Lung (tissue), 12 donors: ENCODE data around the gene ARRDC3. TPM values are rescaled to one million over a fixed set of nuclear protein-coding genes. Genes with fewer than 3 reads are reported as not detected.

Experiments
- ATAC-seq: fragments of 200-7000 bp; cut with Tn5 transposase; one replicate; pipeline ENCODE4 v1.9.1; 2020; ENCODE audit warnings: moderate number of reproducible peaks; ENCODE audit not compliant: insufficient read depth, low FRiP score
- DNase-seq, 3 donors: peaks; one replicate each; pipeline ENCODE4 v3.0.0-alpha.2; 2013 to 2017
- H3K27ac ChIP-seq, 2 donors: one replicate each; pipeline ENCODE4 v1.5.1; 2013; ENCODE audit warnings: mild to moderate bottlenecking in 2 of 2, moderate library complexity in 2 of 2, control low read depth in 1 of 2, inconsistent platforms in 1 of 2, low read depth in 1 of 2, low read length in 1 of 2
- H3K27me3 ChIP-seq, 3 donors: one replicate each; pipeline ENCODE4 v1.5.1; 2013; ENCODE audit warnings: low read length in 2 of 3; ENCODE audit not compliant: control insufficient read depth in 3 of 3, insufficient read depth in 3 of 3
- H3K36me3 ChIP-seq, 4 donors: one replicate each; pipeline ENCODE4 v1.5.1; 2013; ENCODE audit warnings: low read length in 4 of 4, mild to moderate bottlenecking in 1 of 4, moderate library complexity in 1 of 4; ENCODE audit not compliant: control insufficient read depth in 4 of 4, insufficient read depth in 4 of 4
- H3K4me1 ChIP-seq, 5 donors: one replicate each; pipeline ENCODE4 v1.5.1; 2013; ENCODE audit warnings: low read length in 5 of 5, mild to moderate bottlenecking in 2 of 5, moderate library complexity in 1 of 5; ENCODE audit not compliant: control insufficient read depth in 5 of 5, insufficient read depth in 5 of 5
- H3K4me3 ChIP-seq: one replicate; pipeline ENCODE4 v1.5.1; 2013; ENCODE audit warnings: mild to moderate bottlenecking, control low read depth, moderate library complexity
- H3K9ac ChIP-seq, 2 donors: one replicate each; pipeline ENCODE4 v1.5.1; 2013; ENCODE audit warnings: low read length in 2 of 2, control low read depth in 1 of 2; ENCODE audit not compliant: insufficient read depth in 1 of 2
- H3K9me3 ChIP-seq, 4 donors: one replicate each; pipeline ENCODE4 v1.5.1; 2013; ENCODE audit warnings: low read length in 3 of 4, mild to moderate bottlenecking in 1 of 4, moderate library complexity in 1 of 4; ENCODE audit not compliant: control insufficient read depth in 4 of 4, insufficient read depth in 3 of 4
- CTCF ChIP-seq: IDR thresholded peaks from 2 replicates; pipeline ENCODE4 v1.5.1; 2012; ENCODE audit warnings: mild to moderate bottlenecking; ENCODE audit errors: control extremely low read depth, extremely low read depth
- WGBS, 2 donors: extraction: QIAGEN DNeasy Blood & Tissue Kit; methylation state at CpG; one replicate each; pipeline ENCODE4 v1.1.7; 2013; 5-methylcytosine and 5-hydroxymethylcytosine counted together
- polyA plus RNA-seq, 2 donors: library from polyadenylated mRNA; stranded (reverse); fragments of 200-250 nt; gene quantifications; one replicate each; pipeline ENCODE4 v1.2.1, GENCODE V29; 2013
- total RNA-seq, 2 donors: library from RNA; depleted of rRNA in 1 of 2; stranded (reverse); fragments of >200 nt in 1 of 2; gene quantifications; one replicate each; pipeline ENCODE4 v1.2.1, GENCODE V29; 2014 to 2021
- donor health status: control.
- donor health status: control.
- donor health status: Bipolar disorder and iron deficiency.
- donor health status: healthy.
- donor health status: DM: yes; HTN: yes; CAD: no.

The ARRDC3 gene
- total and polyA plus RNA-seq, 4 donors: 26.0 to 455 (median 77.3) TPM

DNA sequence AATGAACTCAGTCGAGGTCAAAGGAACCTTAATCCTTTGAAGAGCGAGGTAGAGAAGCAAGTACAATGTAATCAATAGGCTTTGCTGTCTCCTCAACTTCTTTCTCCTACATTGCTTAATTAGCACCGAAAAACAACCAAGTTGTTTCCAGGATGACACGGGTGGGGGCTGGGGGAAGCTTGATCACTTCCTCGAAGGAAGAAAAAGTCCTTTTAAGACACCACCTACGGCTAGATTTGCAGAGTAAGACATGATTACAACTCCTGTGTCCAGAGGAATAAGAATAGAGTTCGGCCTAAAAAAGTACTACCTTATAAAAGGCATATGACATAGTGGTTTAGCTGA is 811 bp upstream of the ARRDC3 start:
- 3 to 4% methylated on average over 7 of the region's 7 CpGs for whole genome bisulfite sequencing, 2 donors

GRCh38 chr5:91382530-91383026 is 539 bp downstream of the ARRDC3 start:
- TF ChIP-seq CTCF: no peak
- peaks cover 0 to 18% (median 2%) of the 10 kb centered on the region in 5 donors for H3K4me1 ChIP-seq
- no peaks in the 10 kb centered on the region for H3K9me3 ChIP-seq
- 0% methylated on average over 14 of the region's 14 CpGs for WGBS, 2 donors
- ATAC-seq (no peak), DNase-seq (peak; percentile 55 to 81 (median 77))
- peak overlapping the region; percentile 85 to 93 for H3K27ac ChIP-seq
- H3K36me3 ChIP-seq: peaks cover 0 to 18% (median 3%) of the 10 kb centered on the region in 4 donors
- H3K9ac ChIP-seq: peak overlapping the region; percentile 100
- peak overlapping the region; percentile 78 for H3K4me3 ChIP-seq
- no peaks in the 10 kb centered on the region for H3K27me3 ChIP-seq

More for the DNA sequence above, 811 bp upstream of the ARRDC3 start:
- peak overlapping the region; percentile 20 to 85 for H3K27ac ChIP-seq
- peaks cover 0 to 14% (median 0%) of the 10 kb centered on the region in 4 donors for H3K36me3 ChIP-seq
- peak overlapping the region; percentile 80 to 92 for H3K9ac ChIP-seq
- H3K9me3 ChIP-seq: no peaks in the 10 kb centered on the region
- peaks cover 0 to 8% (median 0%) of the 10 kb centered on the region in 5 donors for H3K4me1 ChIP-seq
- TF ChIP-seq CTCF: no peak
- H3K4me3 ChIP-seq: no peak overlapping the region
- no peak for ATAC-seq
- H3K27me3 ChIP-seq: no peaks in the 10 kb centered on the region
- DNase-seq: no peak

DNA sequence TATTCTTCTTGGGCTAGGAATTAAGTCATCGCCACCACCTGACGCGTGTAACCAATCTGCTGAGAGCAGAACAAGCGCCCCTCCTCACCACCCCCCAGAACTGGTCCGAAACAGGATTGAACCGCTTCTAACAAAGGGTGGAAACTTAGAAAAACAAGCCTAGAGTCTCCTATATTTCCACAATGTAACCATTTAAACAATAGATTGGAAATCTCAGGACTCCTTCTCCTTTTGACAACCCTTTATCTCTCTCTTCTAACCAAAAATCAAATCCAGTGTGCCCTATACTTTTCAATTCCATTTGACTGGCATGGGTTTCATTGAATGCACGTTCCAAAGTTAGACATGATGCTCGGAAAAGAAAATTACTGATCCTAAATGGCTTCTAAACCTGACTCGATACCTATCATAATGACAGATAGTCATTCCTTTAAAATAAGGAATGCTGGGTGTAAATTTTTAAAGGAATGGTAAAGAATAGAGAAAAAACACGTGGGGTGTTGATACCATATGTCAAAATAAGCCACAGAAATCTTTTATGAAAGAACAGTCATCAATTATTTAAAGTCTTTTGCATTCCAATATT is 1.2 kb downstream of the ARRDC3 start:
- no peak for TF ChIP-seq CTCF
- H3K9ac ChIP-seq: peak overlapping the region; percentile 100
- H3K9me3 ChIP-seq: no peaks in the 10 kb centered on the region
- DNase-seq (peak; percentile 94 to 99 (median 98)), ATAC-seq (peak; percentile 19)
- peaks cover 0 to 23% (median 4%) of the 10 kb centered on the region in 4 donors for H3K36me3 ChIP-seq
- 0 to 1% methylated on average over 10 of the region's 10 CpGs for WGBS, 2 donors
- peak overlapping the region; percentile 76 to 90 for H3K27ac ChIP-seq
- H3K27me3 ChIP-seq: no peaks in the 10 kb centered on the region
- peak overlapping the region; percentile 40 for H3K4me3 ChIP-seq
- peaks cover 0 to 18% (median 2%) of the 10 kb centered on the region in 5 donors for H3K4me1 ChIP-seq
